ENCODE results near the gene EGFL8.
"Not testable (repeated sequence)": the region's sequence is repeated elsewhere in the genome, so short reads cannot be mapped to it uniquely, and the experiment has no call there.

The EGFL8 gene

DNA sequence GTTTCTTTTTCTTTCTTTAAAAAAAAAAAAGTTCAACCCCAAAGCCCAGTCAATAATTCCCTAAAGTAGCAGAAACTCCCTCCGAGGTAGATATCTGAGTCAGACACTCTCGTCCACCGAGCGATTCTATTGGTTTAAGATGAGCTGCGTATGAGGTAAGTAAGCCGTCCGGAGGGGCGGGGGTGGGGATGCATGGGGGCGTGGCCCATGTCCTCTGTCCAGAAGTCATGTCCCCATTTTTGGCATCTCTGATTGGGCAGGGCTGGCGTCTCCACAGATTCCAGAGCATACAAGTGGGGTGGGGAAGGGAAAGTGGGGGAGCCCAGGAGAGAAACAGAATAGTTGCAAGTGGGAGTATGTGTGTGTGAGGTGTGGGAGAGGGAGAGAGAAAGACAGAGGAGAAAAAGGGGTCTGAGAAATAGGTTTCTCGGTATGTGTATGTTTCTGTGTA lies 21.3 kb downstream of the EGFL8 start:
- not testable (repeated sequence) for DNase-seq

DNA sequence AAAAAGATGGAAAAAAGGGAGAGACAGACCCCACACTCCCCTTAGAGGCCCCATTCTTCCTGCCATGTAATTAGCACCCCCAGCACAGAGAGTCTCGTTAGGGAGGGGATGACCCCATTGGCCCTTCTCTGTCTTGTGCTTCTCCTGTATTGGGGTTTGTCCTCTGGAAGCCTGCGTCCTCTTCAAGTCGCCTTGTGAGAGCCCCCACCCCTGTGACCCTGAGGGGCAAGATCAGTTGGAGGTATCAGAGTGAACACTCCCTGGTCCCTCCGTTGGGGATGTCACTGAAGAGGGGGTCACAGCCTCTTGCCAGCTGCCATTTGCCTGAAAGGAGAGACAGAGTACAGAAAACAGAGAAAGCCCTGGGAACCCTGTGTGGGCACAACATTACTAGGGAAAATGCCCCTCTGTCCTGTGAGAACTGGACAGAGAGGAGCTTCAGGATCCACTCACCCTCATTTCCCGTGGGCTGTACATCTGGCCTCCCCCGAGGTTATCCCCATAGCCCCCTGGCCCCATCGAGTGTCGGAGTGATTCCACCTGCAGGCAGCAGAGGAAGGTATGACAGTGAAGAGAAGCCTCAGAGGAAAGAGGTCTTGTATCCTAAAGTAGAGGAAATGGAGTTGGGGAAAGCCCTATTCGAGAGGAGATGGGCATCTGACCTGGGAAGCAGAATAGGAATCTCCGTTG lies 21.9 kb downstream of the EGFL8 start:
- DNase-seq: not testable (repeated sequence)

DNA sequence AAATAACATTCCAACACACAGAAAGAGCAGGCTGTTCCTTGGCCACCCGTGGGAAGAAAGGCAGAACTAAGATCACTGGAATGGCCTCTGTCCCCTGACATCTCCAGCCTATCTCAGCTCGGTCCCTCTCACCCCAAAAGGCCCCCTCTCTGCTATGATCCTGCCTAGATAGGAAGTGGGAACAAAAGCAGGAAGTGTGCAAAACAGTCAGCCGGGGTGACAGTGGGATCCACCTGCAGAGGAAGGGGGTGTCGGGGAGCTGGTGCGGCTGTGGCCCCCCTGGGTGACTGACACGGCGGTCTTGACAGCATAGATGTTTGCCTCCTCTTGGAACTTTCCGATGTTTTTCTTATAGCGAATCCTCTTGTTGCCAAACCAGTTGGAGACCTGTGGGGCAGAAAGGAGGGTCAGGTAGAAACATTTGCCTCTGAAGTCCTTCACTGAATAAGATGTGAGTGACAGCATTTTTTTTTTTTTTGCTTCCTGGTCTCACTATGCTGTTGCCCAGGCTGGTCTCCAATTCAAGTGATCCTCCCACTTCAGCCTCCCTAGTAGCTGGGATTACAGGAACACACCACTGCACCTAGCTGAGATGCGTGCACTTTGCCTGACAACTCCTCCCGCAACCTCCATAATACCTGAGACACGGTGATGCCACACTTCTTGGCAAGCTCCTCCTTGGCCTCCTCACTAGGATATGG lies 22.8 kb downstream of the EGFL8 start:
- DNase-seq: no peak

DNA sequence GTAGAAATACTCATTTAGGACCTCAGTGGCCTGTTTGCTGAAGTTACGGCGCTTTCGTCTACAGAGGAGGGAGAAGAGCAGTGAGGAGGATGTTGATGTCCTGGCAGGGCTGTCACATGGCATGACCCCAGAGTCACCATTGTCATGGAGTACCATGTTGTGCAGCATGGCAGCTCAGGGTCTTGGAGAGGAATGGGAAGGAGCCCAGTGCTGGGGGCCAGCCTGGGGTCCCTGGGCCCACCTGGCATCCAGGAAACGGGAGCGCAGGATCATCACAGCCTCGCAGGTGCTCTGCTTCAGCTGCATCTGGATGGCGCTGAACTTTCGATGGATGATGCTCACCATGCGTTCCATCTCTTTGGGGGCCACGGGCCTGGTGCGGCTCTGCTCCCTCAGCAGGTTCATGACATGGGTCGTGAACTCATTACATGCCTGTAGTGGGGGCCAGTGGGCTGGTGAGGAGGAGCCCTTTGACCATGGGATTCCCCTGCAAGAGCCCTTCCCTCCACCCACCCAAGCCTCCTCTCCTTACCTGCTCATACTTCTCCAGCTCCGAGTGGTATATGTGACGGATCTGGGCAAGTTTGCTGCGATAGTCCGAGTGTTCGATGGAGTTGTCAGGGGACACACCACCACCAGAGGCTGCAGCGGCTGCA lies 23.5 kb downstream of the EGFL8 start:
- DNase-seq: not testable (repeated sequence)

DNA sequence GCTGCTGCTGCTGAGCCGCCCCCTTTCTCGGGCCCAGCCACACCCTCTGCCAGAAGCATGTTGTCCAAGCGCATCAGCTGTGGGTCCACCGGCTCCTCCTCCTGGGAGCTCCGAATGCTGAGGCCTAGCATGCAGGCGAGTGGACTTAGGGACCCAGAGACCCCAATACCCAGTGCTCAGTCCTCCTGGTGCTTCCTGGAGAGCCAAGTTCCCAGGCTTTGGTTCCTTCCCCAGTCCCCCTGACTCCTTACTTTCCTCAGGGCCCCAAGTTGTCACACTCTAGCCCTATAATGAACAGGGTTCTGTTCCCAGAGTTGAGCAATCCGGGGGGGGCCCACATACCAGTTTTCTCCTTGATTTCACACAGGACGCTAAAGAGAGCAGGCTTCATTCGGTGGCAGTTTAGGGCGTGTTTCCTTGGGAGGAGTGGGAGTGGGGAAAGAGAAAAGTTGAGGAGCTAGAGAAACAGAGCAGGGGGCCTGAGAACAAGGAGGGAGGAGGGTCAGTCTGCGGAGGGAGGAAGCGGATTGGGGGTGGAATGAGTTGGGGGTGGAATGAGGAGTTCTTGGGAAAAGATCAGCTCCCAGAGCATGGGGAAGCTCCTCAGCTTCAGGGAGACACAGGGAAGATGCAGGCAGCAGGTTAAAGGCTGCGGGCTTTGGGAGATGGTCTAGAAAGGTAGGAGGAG lies 24.1 kb downstream of the EGFL8 start:
- DNase-seq: no peak

DNA sequence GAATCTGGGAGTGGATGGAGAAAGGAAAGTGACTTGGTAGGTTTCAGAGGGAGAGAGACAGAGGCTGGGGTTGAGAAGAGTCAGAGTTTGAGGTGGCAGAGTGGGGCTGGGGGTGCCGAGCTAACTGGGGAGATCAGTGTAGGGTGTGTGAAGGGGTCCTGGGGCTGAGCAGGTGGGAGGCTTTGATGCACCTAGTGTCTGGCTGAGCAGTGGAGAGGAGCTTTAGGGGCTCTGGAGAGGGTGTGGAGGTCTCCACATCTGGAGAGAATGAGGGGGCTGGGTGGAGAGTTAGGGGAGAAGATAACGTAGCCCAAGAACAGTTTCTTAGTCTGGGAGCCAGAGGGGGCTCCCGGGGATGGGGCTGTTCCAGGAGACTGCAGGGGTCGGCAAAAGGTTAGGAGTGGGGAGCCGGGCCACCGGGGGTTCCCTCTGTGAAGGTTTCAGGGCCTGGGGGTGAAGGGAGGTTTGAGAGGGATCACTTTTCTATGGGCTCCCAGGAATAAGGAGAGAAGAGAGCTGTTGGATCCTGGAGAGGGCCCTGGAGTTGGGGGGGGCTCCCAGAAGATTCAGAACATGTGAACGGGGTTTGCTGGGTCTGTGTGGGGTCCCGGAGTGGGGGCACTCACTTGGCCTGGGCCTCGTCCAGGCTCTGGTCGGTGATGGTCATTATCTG lies 24.8 kb downstream of the EGFL8 start:
- DNase-seq: no peak

DNA sequence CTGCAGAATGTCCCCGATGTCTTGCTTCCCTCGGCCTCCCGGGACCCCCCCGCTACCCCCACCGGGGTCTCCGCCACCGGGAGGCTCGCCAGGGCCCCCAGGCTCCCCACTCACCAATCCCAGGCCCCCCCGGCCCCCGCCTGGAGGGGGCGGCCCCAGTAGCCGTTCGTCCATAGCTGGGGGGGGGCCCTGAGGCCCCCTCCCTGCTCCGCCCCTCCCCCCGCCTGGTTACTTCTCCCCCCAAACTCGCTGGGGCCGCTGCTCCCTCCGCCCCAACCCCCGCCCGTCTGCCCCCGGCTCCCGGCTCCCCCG lies 25.3 kb downstream of the EGFL8 start:
- no peak for DNase-seq

DNA sequence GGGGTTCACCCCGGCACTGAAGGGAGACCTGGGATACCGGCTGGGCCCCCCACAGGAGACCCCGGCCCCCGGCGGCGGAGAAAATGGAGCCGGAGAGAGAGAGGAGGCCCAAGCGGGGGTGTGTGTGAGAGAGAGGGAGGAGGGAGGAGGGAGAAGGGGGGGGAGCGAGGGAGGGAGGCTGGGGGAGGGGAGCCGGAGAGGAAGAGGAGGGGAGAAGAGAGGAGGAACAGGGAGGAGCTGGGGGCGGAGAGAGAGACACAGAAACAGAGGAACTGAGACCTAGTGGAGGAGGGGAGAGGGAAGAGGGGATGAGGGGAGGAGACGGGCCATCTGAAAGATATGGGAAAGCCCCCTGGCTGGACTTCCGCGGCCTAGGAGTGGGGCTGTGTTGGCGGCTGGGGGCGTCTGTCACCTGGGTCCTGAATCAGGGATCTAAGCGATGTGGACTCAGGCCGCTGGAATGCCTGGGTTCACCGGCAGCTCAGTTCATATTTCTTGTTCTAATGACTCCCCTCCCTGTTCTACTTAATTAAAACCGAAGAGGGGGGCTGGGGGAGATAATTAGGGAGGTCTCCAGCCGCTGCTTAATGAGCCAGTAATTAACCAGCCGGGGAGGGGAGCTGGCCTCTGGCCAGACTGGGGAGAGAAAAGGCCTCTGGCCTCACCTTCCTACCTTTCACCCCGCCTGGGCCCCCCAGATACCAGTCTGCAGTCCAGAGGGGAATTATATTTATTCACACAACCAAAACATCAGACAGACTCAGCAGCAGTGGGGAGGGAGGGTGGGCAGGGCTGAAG lies 25.9 kb downstream of the EGFL8 start, which contains the start of gene PBX2:
TSS of gene PBX2 (minus strand) at position 149 of the 798 bp plus-strand sequence. CDS start 287 bp downstream, outside the sequence.
- DNase-seq: peak; percentile 49

DNA sequence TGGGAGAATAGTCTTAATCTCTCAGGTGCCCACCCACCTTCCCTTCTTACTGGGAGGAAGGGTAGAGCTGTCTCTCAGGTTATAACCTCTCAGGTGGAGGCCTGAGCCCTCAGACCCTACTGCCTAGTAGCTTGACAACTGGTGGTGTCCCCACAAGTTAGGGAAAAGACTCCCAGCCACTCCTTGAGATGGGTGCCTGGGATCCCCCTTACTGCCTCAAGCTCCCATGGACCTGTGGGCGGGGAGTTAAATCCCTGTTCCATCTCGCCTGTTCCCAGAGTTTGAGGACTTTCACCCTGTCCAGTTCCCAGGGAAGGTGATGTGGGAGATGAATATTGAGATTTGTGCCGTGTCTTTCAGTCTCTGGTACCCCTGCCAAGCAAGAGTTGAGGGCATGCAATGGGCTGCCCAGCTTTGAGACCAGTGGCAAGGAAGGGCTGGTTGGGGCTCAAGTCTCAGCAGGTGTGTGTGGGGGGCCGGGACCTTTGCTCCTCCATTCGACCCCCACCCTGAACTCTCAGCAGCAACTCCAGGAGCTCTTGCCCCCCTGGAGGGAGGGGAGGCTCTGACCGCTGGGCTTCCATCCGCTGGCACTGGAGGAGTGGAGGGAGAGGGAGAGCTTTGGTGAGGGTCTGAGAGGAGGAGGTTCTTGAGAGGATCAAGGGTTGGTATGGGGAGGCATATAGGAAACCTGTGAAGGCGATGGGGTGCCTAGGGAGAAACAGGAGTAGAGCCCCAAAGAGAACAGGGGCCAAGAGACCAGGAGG lies 26.7 kb downstream of the EGFL8 start:
- DNase-seq: no peak

DNA sequence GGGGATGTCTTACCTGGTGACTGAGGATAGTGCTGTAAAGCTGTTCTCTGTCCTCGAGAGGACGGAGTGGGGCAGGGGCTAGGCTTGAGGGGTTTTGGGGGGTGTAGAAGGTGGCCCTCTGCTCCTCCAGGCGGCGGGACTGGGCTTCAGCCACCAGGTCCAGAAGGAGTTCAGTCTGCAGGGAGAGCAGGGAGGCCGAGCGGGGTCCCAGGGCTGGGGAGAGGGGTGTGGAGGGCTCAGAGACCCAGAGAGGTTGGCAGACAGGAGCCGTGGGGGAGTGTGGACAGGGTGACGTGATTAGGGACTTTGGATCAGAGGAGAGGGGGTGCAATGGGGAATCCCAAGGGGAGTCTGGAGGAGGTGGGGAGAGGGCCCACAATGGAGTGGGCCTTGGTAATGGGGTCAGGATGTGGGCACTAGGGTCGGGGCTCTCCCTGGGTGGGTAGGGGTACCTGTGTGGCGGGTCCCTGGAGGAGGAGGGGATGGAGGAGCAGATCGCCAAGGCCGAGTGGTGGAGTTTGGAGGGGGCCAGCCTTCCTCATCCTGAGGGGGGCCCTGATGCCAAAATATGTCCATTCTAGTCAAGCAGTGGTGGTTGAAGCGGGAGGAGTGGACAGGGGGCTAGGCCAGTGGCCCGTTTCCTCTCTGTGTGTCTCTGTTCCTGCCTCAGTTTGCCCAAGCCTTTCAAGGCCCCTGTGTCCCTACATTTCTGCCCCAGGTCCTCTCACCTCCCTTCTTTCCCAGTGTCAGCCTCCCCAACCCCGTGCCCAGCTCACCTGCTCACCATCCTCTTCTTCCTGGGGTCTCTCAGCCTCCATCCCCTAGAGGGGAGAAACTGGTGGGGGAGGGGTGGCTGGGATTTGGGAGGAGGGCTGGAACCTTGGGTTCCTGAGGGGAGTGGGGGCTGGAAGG lies 27.6 kb downstream of the EGFL8 start:
- no peak for DNase-seq

DNA sequence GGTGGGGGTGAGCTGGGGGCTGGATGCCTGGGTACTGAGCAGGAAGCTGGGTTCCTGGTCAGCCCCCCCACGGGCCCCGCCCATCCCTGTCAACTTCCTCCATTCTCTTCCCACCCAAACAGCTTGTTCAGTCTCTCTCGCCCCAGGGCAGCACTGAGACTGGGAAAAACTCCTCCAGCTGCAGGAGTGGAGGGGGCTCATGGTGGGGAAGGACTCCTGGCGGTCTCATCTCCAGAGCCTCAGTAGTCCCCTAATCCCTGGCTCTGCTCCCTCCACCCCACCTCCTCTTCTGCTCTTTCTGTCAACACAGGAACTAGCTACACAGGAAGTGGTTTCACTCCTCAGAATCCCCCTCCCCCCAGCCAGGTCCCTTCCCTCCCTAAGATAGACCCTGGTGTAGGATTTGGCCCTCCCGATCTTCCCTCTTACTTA lies 28.2 kb downstream of the EGFL8 start, which contains the start of gene GPSM3:
TSS of gene GPSM3 (minus strand) at position 36 of the 432 bp plus-strand sequence. CDS start 130 bp downstream, outside the sequence.
- no peak for DNase-seq

DNA sequence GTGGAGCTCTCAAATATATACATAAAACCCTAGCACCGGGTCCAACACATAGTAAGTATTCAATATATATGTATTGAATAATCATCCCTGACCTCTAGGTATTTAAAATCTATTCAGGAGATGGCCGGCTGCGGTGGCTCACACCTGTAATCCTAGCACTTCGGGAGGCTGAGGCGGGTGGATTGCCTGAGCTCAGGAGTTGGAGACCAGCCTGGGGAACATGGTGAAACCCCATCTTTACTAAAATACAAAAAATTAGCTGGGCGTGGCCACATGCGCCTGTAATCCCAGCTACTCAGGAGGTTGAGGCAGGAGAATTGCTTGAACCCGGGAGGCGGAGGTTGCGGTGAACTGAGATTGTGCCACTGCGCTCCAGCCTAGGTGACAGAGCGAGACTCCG lies 28.7 kb downstream of the EGFL8 start:
- not testable (repeated sequence) for DNase-seq

DNA sequence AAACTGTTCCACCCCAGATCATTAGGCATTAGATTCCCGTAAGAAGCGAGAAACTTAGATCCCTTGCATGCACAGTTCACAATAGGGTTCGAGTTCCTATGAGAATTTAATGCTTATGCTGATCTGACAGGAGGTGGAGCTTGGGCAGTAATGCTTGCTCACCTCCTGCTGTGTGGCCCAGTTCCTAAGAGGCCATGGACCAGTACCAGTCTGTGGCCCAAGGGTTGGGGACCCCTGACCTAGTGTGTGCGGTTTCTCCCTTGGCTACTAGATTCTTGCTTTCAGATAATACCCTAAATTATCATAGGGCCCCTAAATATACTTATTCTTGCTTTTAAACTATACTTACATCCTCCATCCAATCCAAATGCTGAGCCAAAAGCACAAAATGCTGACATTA lies 30.0 kb downstream of the EGFL8 start:
- DNase-seq: no peak

DNA sequence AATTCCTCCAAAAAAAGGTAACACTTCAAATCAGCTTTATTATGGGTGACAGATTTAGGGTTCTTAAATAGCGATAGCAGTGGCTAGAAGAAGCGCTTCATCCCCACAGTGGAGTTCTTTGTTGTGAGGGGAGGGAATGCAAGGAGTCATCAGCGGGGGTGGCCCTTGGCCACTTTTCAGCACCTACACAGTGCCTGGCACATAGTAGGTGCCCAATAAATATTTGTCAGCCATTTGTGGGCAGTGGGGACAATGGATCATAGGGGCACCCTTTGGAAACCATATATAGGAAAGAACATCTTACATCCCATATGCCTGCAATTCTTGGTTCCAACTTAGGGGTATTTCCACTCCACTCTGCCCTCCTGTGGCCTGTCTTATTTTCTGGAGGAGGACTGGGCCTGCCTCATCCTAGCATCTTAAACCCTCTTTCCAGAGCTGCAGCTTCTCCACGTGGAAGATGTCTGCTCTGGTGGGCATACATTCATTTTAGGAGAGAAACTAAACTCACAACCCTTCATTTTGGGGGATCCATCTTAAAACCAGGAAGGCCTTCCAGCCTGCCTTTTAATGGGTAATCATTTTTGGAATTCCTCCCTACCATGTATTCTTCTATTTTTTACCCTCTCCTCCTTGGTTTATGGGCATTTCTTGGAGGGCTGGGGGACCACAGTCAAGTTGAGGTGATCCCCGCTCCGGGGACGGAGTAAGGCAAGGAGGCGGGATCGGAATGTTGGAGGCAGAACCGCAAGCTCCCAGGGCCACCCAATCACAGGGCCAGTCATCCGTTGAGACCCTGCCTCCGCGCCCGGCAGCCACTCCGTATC lies 30.6 kb downstream of the EGFL8 start:
- no peak for DNase-seq

DNA sequence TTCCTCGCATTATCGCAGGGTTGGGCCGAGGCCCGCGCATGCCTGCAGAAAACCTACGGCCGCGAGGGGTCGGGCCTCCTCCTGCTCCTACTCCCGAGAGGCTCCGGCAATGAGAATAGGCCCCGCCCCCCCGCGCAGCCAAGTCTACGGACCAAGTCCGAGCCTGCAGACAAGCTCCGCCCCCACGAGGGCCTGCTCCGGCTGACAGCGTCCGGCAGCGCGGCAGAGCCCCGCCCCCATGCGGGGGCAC lies 31.2 kb downstream of the EGFL8 start:
- DNase-seq: peak; percentile 93

DNA sequence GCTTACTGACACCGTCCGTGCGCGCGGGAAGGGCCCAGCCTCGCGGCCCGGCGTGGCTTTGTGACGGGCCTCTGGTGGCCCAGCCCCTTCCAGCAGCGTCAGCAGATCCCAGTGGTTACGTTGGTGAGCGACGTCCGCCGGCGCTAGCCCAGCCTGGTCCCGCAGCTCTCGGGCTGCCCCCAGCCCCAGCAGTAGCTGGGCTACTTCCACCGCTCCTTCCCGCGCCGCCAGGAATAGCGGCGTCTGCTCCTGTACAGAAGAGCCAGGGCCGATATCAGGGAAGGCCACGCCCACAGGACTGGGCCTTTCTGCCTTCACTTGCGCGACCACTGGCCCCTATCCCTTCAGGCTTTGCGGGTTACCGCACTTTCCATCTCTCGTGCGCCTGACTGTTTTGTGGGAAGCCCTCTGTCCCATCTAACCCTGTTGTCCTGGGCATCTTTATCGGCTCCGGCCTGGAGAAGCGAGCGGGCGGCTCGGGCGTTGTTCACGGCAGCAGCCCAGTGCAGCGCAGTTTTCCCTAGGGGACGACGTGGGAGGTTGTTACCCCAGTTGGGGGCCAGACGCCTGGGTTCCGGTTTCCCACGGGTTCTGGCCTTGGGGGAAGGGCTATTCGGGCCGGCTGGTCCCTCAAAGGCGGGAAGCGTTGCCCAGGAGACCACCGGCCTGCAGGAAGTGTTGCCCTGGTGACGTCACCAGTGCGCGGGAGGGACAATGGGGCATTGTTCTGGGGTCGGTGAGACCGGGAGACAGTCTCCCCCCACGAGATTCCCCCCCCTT lies 31.7 kb downstream of the EGFL8 start:
- no peak for DNase-seq

DNA sequence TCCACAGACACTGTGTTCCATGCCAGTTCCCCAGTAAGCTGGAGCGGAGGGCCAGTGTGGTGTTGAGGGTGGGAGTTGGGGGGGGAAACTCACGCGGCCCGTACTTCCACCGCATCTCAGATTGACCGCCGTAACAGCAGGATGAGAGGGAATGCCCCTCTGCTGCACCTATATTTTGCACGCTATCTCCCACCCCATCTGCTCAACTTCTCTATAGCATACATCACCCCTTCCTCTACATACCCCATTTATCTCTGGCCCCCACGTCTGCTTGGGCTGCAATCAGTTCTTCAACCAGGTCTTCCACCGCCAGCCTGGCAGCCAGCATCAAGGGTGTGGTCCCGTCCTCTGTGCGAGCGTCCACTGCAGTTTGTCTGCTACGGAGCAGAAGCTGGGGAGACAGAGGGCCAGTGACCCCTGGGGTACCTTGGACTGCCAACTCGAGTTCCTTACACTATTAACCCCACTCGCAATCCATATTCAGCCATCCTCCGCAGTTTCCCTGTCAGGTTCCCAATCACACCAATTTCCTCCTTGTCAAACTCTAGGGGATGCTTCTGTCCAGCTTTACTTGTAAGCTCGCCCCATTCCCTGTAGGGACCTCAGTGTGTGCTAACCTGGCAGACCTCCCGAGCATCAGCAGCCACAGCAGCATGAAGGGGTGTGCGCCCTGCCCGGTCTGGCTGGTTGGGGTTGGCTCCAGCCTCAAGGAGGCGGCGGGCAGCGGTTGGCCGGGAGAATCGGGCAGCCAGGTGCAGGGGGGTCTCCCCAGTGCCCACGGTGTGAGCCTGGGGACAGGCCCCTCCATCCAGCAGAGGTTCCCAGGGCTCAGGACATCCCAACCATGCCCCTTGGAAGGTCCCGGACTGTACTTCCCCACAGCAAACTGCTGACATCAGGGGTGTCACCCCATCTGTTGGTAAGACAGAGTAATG lies 32.6 kb downstream of the EGFL8 start:
- DNase-seq: no peak

All from NCI-H1436 treated with DMSO at 0.1 percent for 48 hours (cell line).